Neural progenitor cell (in vitro differentiated cells): Measurements from ENCODE around the gene RPL22.

ENCODE experiments used
- EZH2 ChIP-seq: fragments of 200-600 bp; sonication (generic); IDR thresholded peaks from 2 replicates; pipeline ENCODE4 v1.6.1; 2017; ENCODE audit warnings: antibody characterized with exemption, mild to moderate bottlenecking, moderate library complexity
- TF ChIP-seq, protein P1 (sequence below): fragments of 200-600 bp; sonication (generic); IDR thresholded peaks from 2 replicates; pipeline ENCODE4 v1.5.1; 2017; ENCODE audit warnings: antibody characterized with exemption, mild to moderate bottlenecking

DNA sequence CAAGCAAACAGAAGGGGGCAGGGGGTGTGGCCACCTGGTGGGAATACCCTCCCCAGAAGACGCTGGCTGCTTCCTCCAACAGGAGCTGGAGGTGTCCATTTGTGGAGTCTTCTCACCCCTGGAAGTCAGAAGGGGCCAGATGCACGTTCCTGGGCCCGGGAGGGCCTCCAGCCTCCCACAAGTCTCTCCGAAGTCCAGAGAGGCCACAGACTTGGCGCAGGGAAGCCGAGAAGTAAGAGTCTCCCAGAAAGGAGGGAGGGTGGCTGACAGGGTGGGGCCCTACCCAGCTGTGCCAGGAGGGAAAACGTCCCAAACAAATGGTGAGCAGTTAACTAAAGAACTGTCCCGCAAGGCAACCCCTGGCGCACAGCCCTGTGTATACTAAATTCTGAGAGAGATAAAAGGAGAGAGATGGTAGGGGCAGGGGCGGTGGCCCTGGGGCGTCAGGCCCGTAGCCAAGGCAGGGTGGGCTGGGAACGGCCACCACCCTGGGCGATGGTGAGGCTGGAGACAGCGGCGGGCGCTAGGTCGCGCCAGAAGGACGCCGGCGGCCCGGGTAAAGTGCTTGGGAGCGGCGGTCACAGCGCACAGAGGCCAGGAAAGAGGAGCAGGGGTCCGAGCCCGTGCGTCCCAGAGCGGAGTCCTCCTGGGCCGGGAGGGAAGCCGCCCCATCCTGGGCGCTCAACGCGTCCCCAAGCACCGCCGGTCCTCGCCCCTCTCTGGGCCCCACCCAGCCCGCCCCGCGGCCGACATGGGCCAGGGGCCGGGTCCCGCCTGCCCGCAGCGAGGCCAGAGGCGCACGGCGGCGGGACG, 20.4 kb downstream of the RPL22 start:
- TF ChIP-seq, protein P1, sequence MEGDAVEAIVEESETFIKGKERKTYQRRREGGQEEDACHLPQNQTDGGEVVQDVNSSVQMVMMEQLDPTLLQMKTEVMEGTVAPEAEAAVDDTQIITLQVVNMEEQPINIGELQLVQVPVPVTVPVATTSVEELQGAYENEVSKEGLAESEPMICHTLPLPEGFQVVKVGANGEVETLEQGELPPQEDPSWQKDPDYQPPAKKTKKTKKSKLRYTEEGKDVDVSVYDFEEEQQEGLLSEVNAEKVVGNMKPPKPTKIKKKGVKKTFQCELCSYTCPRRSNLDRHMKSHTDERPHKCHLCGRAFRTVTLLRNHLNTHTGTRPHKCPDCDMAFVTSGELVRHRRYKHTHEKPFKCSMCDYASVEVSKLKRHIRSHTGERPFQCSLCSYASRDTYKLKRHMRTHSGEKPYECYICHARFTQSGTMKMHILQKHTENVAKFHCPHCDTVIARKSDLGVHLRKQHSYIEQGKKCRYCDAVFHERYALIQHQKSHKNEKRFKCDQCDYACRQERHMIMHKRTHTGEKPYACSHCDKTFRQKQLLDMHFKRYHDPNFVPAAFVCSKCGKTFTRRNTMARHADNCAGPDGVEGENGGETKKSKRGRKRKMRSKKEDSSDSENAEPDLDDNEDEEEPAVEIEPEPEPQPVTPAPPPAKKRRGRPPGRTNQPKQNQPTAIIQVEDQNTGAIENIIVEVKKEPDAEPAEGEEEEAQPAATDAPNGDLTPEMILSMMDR, result peak; percentile 16
- peak; percentile 97 for TF ChIP-seq EZH2
